SJCRH30 (cell line): ENCODE results near the gene CCDC141. TPM values are rescaled to one million over a fixed set of nuclear protein-coding genes. Genes with fewer than 3 reads are reported as not detected.

Experiments used
- total RNA-seq: library from RNA; depleted of rRNA; stranded (reverse); fragments of >200 nt; shearing (Covaris generic); gene quantifications from 2 replicates; pipeline ENCODE4 v1.2.3, GENCODE V29; 2014; rRNA removed

CCDC141 gene
- total RNA-seq, 1 experiment from 2014 or later = 5.5 TPM

Other genes with a start within 250 kb of the CCDC141 start
- gene TTN, start 242.7 kb downstream of the CCDC141 start, total RNA-seq = 26.2 and 35.0 TPM in 2 replicates
- gene SESTD1, start 214.7 kb upstream of the CCDC141 start, total RNA-seq = 24.5 and 26.2 TPM in 2 replicates